ENCODE measurements around the gene JAKMIP1.

JAKMIP1 gene

DNA sequence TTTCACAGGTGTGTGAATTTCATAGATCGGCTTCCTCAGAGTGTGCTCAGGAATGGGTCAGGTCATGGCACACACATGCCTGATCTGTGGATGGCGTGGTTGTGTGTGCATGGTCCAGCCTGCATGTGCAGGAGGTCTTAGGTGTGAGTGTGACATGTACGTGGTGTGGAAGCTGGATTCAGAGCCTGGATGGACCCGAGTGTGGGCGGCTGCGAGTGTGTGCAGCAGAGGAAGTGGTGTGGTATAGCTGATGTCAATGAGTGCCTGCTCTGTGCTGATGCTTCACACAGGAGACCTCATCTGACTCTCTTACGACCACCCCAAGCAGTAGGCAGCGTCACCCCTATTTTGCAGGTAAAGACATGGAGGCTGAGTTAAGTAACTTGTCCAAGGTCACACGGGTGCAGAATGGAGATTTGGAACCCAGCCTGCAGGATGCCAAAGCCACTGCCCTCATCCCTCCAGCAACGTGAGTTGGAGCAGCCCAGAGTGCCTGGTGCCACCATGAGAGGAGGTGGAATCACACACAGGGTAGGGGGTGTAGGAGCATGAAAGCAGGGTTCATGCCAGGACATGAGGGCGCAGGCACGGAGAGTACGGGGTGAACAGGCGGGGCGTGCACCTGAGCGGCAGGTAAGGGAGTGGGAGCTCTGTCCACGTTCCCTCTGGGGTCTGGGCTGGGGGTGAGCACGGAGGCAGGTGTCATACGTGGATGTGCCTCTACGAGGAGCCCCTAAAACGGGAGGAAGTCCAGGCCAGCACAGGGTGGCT, 157.9 kb downstream of the JAKMIP1 start:
- no peak for DNase-seq (ENCODE audit: low spot score)

DNA sequence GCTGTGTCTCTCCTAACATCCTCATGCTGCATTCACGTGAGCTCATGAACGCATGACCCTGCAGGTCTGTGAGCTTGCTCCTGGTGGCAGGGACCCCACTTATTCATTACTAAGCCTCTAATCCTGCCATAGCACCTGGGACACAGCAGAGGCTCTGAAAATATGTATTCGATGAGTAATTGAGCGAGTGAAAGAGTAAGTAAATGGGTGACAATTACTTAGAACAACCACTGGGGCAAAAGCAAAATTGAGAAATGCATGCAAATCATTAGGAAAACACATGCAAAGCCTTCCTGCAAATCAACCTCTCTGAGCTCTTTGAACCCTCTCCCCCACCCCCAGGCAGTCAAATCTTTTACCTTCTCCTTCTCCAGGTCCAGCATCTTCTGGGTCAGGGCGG, 158.5 kb downstream of the JAKMIP1 start:
- DNase-seq (ENCODE audit: low spot score) = no peak

DNA sequence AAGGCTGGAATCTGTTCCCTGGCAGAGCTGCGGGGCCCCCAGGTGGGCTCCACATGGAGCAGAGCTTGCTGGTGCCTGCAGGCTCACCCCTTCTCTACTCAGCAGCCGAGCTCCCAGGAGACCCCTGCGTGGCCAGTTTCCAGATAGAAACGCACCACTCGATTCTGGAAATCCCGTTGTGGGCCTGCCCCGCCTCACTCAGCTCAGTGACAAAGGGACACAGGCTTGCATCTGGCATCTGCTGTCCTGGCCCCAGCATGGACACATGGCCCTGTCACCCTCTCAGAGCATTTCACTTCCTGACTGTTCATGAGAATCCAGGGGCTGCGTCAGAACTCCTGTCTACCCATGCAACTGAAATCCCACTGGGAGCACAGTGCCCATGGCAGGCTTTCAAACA, 161.6 kb downstream of the JAKMIP1 start:
- DNase-seq (ENCODE audit: low spot score) = no peak

DNA sequence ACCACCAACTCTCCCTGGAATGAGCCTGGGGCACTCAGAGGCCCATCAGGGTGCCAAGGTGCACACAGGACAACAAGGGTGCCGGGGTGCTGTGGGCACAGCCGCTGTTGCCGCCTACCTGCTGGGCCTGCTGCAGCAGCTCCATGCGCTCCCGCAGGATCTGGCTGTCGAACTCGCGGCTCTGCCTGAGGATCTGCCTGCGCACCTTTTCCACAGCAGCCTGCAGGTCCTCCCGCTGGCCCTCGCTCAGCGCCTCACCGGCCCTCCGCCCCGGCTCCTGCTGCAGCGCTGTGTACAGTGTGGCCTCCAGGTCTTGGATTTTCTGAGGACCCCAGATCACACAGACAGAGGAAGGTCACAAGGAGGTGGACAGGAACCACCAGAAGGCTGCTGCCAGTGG, 164.6 kb downstream of the JAKMIP1 start:
- no peak for DNase-seq (ENCODE audit: low spot score)

DNA sequence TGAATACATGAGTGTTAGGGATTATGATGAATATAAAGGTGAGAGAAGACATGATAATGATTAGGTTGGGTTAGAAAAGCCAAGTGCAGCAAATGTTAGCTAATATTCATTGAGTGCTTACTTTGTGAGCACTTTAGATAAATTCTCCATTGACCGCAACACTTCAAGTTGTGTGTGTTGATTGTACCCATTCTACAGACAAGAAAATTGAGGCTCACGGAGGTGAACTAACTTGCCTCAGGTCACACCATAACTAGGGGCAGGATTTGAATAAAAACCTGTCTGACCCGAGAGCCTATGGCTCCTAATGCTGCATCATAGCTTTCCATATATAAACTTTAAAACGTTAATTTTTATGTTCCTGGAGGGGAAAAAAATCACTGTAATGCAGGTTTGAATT, 167.0 kb downstream of the JAKMIP1 start:
- DNase-seq (ENCODE audit: low spot score) = no peak

DNA sequence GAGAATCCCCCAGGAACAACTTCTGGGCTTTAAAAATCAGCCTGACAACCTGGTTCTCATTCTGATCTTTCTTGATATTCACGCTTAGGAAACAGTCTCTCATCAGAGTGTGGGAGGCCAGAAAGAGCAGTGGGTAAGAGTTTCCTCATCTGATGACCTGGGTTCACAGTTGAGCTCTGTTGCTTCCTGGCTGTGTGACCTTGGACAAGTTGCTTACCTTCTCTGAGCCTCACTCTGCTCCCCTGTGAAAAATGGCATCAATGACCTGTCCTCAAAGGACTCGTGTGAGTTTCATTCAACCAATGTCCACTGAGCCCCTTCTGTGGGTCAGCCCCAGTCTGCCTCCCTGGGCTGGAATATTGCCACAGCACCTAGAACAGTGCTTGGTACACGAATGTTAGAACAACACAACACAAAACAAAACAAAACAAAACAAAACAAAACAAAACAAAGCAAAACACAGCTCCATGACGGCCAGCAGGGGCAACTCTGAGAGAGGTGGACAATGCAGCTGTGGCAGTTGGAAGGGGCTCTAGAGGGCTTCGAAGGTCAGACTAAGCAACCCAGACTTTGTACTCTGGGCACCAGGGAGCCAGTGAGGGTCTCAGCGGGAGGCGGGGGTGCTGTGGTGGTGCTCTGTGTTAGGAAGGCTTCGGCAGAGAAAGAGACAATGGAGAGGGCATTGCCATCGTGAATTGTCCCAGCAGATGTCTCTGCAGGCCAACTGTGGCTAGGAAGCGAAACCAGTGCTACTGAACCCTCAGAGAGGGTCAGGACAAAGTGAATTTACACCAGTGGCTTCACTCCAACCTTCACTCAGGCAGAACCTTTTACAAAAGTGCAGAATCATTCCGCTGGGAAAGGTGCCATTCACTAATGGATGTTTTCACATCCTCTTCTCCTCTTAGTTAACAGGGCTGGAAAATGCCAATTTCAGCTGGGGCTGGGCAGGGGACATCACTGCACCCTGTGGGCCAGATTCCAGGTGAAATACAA, 167.8 kb downstream of the JAKMIP1 start:
- DNase-seq (ENCODE audit: low spot score) = no peak

DNA sequence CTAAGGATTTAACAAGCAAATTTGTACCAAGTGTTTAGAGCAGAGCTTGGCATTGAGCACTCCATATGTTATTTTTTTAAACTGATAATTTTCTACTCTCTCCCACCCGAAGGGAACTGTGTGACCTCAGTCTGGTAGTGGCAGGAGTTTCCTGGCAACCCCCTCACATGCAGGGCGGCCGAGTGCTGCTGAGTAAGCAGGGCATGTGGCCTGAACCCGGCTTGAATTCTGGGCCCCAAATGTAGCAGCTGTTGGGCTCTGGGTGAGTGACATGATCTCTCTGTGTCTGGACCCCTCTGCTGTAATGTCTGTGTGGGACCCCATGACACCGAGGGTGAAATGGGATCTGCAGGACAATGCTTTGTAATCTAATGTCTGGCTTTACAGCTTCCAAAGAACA, 168.5 kb downstream of the JAKMIP1 start:
- no peak for DNase-seq (ENCODE audit: low spot score)

DNA sequence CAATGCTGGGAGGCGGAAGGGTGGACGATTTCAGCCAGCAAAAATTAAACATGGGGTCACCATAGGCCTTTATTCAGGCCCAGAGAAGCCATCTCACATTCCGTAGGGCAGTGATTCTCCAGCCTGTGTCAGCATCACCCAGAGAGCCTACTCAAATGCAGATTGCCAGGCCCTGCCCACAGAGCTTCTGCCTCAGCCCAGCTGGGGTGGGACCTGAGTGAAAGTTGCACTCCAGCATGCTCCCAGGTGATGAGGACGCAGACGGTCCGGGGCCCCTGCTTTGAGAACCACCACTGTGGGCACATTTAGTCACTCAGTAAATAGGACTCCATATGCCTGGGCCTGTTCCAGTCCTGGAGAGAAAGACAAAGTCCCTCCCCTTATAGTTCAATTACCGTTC, 169.7 kb downstream of the JAKMIP1 start:
- DNase-seq (ENCODE audit: low spot score) = no peak

DNA sequence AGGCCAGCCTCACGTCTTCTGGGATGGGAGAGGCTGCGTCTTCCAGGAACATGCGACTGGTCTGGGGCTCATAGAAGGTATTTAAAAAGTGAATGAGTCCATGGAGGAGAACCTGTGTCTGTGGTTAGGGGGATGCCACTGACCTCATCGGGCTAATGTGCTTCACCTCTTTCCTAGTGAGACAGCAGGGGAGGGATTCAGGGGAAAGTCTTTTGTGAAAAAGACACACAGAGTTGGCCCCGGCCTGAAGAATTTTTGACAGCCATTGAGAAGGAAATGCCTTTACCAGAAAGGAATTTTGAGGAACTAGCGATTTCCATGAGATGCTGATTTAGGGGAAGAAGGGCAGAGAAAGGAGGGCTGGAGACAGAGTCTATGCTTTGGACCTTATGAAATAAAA, 171.1 kb downstream of the JAKMIP1 start:
- no peak for DNase-seq (ENCODE audit: low spot score)

DNA sequence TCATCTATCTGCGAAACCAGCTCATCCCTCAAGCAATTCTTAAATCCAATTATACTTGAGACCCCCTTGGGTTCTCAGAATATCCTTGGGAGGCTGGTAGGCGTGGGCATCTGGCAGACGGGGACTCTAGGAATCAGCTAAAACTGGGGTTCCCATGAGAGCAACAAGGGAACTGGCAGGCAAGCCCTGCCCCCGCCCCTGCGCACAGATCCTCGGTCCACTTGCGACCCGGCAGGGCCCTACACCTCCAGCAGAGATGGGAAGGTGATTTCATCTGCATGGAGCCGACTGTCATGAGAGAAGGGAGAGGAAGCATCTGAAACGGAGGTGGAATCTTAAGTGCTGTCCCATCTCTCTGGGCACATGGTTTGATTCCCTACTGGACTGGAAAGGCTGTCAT, 172.2 kb downstream of the JAKMIP1 start:
- no peak for DNase-seq (ENCODE audit: low spot score)

DNA sequence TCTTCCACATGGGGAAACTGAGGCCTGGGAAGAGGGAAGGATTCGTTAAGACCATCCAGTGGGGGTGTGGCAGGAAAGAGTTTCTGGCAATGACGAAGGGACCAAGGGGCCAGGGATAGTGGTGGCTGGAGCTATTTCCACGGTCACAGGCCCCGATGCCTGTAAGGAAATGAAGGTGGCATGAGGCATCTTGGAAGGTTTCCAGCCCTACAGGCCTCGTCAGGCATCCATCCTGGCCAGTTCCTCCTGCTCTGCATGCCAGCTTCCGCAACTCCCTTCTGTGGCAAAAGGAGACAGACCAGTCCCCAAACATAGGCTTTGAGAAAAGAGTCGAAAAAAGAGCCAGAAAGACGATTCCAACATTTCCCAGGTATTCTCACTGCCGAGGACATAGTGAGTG, 173.0 kb downstream of the JAKMIP1 start:
- no peak for DNase-seq (ENCODE audit: low spot score)

DNA sequence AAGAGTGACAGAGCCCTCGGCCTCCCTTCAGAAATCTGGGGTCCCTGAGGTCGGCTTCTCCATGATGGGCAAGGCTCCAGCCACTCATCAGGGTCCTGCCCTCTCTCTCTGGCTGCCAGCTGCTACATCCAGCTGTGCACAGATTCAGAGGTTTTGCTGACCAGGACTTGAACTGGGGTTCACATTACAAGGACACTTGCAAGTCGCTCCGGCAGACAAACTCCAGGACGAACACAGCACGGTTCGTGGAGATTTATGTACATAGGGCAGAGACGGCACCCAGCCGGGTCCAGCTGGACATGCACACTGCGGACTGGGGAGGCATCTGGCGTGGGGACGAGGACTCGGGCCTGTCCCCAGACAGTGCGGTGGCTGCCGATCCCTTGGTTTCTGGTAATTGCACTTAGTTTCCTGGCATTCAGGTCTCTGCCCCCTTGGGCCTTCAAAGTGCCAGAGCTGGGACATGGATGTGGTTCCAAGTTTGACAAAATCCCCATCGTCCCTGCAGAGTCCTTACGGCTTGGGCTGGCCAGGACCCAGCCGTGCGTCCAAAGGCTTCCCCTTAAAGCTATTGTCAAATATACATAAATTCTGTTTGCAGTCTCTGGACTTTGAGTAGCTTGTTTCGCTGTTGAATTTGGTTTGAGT, 175.9 kb downstream of the JAKMIP1 start:
- DNase-seq (ENCODE audit: low spot score) = no peak

DNA sequence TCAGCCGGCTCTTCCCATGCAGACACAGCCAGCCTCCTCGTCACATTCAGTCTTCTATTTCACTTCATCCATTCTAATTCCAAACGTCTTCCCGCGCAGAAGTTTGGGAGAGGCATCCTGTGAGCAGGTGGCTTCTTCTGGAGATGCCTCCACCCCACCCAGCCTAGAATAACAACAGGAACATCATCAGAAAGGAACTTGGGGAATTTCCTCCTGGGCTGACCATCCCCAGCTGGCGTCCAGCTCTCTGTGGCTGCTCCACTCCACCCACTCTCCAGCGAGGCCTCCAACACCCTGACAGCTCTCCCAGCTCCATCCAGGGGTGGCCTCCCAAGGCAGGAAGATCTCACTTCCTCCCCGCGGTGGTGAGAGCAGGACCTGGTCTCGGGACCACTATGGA, 176.6 kb downstream of the JAKMIP1 start:
- no peak for DNase-seq (ENCODE audit: low spot score)

DNA sequence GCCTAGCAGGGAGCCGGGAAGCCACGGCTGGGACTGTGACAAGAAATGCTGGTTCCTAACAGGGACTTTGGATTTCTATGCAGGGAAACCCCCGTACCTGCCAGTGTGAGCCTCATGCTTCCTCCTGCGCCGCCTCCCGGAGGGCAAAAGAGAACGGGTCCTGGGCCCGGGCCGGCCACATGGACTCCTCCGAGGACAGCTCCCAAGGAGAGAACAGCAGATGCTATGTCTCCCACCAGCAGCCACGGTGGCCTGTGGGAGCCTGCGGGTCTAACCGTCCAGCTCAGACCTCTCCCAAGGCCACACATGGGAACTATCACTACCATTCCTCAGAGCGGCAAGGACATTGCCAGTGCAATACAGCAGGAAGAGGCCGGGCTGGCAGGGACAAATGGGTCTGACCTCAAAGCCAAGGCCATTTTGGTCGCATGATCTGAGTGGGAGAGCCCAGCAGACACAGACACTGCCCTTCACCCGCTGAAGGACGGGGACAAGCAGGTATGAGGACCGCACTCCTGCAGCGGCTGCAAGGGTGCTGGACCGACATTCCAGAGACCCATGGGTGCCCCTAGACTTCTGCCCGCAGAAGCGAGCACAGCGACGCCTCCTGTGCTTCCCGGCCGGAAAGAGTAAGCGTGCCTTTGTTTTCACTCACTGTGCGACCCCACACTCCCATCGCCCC, 177.6 kb downstream of the JAKMIP1 start:
- no peak for DNase-seq (ENCODE audit: low spot score)

DNA sequence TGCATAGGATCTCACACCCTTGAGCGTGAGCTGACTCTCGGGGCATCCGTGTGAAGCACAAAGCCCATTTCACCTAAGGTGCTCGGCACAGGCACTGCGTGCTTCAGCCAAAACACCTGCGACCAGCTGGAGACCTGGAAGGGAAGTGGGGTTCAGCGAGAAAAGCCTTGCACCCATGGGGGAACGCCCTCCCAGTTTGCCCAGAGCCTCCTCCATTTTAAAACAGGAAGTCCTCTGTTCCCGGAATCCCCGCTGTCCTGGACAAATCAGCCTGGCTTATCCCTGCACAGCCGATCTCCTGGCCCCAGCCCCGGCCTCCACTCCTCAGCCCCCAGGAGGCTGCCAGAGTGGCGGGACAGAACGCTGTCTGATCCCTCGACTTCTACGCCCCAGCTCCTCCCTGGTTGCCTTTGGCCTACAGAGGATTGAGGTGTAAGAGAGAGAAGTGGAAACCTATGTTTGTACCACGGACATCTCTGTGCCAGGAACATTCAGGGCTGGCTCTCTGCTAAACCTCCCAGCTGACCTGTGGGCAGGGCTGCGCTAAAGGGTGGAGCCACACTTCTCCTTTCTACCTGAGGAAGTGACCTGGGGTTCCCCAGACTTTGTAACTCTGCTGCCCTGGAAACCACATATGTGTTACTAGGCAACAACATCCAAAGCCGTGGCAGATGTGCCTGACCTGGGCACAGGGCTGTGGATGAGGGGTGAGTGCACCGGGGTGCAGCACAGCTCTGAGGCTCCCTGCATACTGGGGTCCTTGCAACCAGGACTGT, 178.3 kb downstream of the JAKMIP1 start:
- DNase-seq (ENCODE audit: low spot score) = no peak

DNA sequence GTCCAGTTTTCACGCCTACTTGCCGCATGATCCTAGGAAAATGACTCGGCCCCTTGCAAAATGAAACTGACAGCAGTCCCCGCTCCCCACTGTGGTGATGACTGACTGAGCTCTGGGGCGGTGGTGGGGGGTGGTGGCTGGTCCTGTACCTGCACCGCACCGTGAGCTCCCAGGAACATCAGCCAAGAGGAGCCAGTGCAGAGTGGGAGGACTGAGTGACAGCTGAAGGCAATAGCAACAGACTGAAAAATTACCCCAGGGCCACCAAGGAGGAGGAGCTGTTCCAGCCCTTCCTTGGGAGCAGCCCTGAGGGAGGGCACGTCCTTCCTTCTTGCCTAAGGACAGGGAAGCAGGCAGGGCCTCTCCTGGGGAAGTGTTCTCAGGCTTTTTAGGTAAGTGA, 179.7 kb downstream of the JAKMIP1 start:
- no peak for DNase-seq (ENCODE audit: low spot score)

DNA sequence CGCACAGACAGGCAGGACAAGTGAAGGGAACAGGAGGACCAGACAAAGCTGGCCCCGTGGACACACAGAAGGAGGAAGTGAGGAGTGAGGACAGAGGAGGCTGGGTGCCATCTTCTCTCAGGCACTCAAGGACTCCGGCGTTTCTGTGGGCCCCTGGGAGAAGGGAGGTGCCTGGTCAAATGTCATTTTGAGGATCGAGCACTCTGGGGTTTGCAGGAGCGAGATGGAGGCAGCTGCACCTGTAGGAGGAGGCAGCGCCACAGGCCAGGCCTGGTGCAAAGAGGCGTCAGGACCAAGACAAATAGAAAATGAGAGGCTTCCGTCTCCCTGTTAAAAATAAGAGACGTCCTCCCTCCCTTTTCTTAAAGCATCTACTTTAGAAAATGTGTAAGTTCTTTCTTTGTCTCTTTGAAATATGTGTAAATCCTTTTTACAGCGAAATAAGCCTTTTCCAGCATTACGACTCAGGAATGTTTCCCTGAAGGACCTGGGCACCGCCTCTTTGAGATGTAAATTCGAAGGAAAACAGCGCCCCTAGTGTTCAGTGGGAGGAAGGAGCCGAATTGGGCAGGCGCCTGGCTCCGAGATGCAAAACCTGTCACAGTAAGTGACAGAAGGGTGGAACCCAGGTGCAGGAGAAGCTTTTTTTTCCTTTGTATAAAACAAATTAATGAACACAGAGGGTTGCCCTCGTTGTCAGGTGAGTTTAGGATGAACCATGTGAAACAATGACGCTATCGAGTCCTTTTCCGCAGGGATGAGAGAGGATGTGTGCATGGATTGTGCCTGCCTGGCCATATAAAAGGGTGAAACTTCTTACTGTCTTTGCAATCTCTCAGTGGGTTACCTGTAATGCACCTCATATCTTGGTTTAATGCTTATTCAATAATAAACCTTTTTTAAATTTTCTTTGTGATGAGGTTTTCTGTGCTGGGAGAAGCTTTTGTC, 180.8 kb downstream of the JAKMIP1 start:
- DNase-seq (ENCODE audit: low spot score) = peak; percentile 82

DNA sequence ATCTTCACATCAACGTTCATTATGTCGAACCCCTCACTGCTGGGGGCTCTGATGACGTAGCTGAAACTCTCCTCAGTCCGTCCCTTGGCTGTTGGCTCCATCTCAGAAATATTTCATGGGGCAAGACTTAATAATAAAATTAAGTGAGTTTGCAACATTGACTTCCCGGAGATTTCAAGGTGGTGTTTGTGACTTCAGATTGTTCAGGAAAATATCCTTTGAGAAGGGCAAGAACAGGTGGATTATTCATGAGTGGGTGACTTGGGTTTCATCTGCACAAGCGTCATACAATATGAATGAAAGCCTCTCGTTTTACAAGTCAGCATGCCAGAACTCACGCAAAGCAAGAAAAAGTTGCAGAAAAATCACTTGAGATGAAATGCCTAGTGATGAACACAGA, 182.0 kb downstream of the JAKMIP1 start, which contains the start of gene C4orf50:
Gene C4orf50 (minus strand): TSS at position 101 of the 400 bp plus-strand sequence.
- DNase-seq (ENCODE audit: low spot score) = no peak

DNA sequence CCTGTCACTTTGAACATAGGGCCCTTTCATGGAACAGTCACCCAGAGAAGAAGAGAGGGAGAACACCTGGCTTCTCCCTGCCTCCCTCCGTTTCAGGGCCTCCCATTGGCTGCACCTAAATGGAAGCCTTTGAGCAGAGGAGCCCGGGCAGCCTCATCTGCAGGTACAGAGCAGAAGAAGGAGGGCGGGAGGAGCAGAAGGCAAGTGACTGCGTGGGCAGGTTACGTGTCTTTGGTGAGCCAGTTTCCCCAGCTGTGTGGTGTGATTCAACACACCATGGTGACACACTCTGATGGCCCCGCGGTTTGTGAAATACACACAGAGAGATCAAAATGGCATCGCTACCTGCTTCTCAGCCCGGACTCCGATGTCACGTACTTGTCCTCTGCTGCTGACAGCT, 182.5 kb downstream of the JAKMIP1 start:
- no peak for DNase-seq (ENCODE audit: low spot score)

DNA sequence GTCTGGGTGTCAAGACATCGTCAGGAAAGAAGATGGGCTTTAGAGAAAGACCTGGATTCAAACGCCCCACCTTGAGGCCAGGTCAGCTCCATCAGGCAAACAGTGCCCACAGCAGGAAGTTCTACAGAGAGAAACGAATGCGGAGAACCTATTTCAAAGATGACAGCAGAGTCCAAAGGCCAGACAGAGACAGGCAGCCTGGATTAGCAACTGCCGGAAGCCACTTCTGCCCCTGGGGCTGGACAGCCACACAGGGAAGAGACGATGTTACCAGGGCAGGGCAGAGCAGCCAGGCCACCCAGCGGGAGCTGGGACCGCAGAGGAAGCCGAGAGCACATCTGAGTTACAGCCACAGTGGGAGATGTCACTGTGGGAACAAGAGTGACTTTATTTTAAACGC, 183.3 kb downstream of the JAKMIP1 start:
- no peak for DNase-seq (ENCODE audit: low spot score)

Data from iPS-NIHi11 (cell line).